RKO (cell line): ENCODE measurements around the gene IL25.
"Not testable (repeated sequence)": the region's sequence is repeated elsewhere in the genome, so short reads cannot be mapped to it uniquely, and the experiment has no call there.

Experiments
- DNase-seq: peaks from one replicate; pipeline ENCODE4 v3.0.0-alpha.2; 2016; ENCODE audit warnings: low spot score

Gene IL25

DNA sequence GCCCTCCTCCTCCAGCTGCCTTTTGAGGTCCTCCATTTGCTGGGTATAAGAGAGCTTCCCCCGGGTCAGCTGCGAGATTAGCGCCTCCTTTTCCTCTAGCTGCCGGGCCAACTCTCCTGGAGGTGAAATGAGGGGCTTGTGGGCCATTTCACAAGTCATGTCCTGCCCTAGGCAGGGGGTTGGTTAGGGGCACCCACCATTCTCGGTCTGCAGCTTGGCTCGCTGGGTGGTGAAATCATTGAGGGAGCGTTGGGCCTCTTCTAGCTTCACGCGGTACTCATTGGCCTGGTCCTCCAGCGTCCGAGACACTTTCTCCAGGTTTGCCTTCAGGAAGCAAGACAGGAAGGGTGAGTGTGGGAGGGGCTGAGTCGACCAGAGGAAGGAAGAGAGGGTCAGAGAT, 16.8 kb downstream of the IL25 start:
- DNase-seq: no peak

DNA sequence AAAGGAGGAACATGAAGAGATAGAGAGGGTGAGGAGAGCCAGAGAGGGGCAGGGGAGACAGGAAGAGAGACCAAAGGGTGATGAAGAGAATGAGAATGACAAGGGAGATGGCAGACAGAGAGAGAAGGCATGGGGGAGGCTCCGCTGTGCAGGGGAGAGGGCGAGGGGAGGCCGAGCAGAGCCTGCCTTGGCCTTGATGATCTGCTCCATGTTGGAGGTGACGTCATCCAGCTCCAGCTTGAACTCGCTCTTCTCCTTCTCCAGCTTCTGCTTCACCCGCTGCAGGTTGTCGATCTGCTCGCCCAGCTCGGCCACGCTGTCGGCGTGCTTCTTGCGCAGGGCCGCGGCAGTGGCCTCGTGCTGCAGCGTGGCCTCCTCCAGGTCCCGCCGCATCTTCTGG, 17.3 kb downstream of the IL25 start:
- DNase-seq: not testable (repeated sequence)

DNA sequence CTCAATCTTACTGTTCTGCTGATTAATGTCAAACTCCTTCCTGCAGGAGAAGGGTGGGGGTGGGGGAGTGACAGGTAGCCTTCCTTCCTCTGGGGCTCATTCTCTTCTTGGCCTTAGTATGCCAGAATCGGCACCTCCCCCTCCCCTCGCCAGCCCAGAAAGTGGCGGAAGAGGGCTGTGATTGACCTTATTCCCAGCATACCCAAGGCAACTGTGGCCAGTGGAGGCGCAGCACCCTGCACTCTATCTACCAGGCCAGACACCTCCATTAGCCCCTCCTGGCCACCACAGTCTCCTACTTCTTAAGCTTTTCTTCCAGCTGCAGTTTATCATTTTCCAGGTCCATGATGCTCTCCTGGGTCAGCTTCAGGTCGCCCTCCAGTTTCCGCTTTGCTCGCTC, 20.0 kb downstream of the IL25 start:
- no peak for DNase-seq

DNA sequence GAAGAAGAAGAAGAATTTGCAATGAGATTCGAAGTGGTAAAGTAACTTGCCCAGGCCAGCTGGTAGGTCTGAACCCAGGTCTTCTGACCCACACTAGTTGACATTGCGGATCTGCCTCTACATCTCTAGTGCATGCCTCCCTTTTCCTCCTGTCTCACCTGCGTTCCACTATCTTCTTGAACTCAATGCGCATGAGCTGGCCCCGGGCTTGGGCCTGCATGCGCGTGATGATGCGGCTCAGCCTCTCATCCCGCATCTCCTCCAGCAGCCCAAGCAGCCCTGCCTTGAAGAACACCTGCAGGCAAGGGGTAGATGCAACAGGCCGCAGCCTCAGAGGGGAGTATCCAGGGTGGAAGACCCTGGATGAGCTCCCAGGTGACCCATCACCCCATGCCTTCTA, 23.5 kb downstream of the IL25 start:
- no peak for DNase-seq

DNA sequence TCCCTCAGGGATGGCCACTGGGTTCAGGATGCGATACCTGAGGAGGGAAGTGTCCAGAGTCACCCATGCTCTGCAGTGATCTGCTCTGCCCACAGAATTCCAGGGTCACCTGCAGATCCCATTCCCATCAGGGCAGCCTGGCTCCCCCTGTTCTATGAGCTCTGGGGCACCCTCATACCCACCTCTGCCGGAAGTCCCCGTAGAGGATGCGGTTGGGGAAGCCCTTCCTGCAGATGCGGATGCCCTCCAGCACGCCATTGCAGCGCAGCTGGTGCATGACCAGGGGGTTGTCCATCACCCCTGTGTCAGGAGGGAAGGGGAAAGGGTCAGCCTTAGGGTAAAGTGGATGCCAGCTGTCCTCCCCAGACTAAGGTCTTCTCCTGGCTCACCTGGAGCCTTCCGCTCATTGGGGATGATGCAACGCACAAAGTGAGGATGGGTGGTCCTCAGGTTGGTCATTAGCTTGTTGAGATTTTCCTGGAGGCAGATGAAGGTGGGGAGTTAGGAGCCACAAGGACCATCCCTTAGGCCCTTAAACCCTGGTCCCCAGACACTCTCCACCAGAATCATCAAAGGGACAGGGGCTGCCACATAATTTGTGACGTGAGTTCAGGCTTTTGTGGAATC, 24.3 kb downstream of the IL25 start:
- no peak for DNase-seq

DNA sequence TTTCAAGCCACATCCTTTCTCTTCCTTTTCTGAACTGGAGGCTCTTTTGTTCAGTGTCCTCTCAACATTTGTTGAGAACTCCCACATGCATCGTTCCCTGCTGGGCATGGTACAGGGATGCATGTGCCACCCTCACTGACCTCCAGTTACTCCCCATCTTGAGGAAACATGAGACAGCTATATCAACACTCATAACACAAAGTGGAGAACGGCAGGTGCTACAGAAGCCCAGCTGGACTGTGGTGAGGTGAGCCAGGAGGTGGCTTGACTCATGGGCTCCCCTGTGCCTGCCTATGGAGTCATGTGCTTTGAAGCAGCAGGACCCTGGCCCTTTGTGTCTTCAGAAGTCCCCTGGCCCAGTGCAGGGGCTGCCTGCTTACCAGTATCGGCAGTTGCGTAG, 25.7 kb downstream of the IL25 start:
- DNase-seq: no peak

DNA sequence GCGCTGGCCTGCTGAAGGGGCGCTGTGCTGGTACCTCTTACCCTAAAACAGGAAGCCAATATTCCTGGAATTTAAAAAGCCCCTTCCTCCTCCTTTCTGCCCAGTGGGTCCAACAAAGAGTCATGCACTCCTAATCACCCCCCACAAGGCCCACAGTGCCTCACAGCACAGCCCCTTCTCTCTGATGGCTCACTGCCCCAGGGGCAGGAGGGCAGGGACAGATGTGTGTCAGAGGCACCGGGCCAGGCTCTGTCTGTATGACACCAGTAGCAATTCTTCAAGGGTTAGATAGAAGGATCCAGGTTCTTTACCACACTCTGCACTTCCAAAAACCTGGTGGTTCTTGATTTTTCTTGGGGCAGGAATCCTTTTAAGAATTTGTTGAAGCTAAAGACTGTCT, 26.5 kb downstream of the IL25 start:
- no peak for DNase-seq

DNA sequence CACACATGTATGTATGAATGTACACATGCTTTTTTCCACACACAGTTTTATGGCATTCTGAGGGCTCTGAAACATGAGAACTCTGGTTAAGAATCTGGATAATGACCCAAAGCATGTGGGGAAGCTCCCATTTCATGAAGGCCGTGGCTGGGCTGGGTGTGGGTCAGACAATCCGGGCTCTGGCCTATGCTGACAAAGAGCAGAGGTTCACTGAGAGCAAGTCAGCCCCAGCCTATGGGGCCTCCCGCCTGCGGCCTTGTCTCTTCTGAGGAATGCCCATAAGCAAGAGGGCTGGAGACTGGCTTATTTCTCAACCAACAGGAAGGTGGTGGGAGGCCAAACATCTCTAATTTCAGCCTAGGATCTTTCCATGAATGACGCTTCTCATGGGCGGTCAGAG, 27.0 kb downstream of the IL25 start:
- no peak for DNase-seq

DNA sequence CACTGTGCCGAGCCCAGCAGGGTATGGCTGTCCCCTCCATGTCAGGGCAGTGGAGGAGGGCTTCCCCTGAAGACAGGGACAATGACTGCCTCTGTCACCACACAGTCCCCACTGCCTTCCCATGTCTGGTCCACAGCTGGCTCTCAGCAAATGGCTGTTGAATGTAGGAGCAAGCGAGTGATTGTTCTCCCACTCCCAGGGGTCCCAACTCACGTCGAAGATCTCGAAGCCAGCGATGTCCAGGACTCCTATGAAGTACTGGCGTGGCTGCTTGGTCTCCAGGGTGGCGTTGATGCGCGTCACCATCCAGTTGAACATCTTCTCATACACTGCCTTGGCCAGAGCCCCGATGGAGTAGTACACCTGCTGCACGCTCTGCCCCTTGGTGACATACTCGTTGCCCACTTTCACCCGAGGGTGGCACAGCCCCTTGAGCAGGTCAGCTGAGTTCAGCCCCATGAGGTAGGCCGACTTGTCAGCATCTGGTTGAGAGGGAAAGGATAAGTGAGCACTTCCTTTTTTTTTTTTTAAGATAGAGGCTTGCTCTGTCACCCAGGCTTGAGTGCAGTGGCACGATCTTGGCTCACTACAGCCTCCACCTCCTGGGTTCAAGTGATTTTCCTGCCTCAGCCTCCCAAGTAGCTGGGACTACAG, 28.0 kb downstream of the IL25 start:
- not testable (repeated sequence) for DNase-seq

DNA sequence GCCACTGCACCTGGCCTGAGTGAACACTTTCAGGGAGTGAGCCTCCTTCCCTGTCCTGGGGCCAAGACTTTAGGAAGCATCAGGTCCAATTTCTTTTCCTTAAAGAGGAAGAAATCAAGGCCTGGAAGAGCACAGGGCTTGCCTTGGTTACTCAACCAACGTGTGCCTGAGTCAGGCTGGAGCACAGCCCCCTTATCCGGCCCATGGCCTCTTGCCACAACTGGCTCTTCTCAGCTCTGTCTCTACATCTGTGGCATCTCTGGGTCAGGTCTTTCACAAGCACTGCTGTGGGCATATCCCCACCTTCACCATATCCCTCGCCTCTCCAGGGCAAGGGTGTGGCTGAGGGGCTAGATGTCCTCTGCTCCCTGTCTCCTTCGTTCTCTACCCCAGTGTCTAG, 28.7 kb downstream of the IL25 start:
- no peak for DNase-seq

DNA sequence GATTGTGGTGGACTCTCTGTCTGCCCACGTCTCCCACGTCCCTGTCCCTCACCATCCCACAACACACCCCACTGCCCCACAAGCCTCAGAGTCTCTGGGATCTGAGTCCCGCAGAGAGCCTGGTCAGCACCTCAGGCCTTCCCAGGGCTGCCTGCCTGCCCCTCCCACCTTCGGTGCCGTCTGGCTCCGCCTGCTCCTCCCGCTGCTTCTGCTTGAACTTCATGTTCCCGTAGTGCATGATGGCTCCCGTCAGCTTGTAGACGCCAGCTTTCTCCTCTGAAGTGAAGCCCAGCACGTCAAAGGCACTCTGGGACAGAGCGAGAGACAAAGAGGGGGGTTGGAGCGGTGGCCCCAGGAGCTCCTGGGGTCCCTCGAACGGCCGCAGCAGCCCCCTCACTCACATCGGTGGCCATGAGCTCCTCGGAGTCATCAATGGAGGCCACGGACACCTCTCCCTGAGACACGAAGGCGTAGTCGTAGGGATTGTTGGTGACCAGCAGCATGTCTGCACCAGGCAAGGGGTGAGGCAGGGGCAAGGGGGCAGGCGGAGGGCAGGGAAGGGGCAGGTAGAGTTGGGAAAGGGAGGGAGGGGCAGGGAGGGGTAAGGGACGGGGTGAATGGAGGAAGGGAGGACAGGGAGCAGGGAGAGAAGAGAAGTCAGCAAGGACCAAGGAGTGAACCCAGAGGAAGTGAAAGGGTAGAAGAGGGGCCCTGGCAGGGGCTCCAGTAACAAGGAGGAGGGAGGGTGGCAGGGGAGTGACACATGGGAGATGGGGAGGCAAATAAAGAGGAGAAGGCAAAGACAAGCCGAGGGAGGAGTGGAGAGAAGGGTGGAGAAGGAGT, 29.9 kb downstream of the IL25 start:
- DNase-seq: no peak

DNA sequence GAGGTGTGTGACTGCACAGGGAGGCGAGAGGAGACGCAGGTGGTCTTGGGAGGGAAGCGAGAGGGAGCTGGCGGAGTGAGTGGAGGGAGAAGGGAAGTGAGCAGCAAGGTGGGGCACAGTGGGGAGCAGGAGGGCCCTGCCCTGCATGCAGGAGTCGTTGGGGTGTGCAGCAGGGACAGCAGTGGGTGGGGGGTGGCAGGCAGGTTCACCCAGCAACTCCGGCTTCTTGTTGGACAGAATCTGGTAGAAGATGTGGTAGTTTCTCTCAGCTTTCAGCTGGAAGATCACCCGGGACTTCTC, 30.5 kb downstream of the IL25 start:
- no peak for DNase-seq

DNA sequence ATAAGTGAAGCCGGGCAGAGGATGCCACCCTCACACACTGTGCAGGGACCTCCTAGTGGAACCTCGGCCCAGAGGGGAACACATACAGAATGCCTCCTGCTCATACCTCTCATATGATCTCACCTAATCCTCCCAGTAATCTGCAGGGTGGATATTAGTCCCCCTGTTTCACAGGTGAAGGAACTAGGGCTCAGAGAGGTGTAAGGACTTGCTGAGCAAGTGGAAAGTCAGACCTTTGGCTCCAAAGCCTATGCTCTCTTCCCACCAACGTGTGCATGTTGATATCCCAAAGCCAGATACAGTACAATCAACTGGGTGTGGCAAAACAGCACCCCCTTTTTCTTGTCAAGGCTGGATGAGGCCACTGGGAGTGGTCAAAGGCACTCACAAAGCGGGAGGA, 31.3 kb downstream of the IL25 start:
- DNase-seq: no peak

DNA sequence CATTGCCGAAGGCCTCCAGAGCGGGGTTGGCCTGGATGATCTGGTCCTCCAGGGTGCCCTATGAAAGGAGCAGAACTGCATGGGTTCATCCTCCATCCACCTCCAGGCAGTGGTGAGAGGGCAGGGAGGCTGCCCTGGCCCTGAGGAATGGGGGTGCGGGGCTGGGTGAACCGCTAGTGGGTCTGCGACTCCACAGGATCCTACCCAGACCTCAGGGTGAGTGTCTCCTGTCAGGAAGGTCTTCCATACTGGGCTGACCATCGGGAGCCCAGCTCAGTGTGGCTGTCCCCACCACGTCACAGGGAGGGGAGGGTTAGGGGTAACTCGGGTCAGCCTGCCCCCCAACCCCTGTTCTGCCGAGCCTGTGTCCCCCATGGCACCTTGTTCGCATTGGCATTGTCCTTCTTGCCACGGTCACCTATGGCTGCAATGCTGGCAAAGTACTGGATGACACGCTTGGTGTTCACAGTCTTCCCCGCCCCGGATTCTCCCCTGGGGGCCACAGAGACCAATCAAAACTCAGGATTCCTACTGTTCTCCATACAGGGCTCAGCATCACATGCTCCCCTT, 31.8 kb downstream of the IL25 start:
- DNase-seq: no peak

DNA sequence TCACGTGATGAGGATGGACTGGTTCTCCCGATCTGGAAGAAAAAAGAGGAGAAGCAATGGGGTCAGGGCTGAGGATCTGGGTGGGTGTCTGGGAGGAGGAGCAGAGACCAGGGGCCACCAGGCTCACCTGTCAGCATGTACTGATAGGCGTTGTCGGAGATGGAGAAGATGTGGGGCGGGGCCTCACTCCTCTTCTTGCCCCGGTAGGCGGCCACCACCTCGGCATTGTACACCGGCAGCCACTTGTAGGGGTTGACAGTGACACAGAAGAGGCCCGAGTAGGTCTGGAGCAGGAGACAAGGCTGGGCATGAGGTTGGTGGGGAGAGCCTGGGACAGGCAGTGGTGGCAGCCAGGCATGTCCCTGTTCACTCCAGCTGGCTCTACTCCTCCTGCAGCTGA, 32.5 kb downstream of the IL25 start:
- DNase-seq: no peak

DNA sequence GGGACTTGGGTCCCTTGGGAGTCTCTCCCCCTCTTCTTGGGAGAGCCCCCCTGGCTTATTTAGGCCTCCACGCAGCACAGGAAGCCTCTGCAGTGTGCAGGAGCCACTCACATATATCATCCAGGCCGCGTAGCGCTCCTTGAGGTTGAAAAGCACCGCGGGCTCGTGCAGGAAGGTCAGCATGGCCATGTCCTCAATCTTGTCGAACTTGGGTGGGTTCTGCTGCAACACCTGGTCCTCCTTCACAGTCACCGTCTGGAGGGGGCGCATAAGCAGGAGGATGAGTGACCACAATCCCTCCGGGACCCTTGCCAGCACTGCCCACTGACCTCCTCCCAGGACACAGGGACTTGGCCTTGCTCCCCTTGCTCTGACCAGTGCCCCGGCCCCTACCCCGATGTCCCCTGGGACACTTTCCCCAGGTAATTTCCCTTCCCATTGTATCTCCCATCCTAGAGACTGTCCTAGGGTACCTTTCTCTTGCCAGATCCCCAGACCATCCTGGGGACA, 33.0 kb downstream of the IL25 start:
- DNase-seq: no peak

DNA sequence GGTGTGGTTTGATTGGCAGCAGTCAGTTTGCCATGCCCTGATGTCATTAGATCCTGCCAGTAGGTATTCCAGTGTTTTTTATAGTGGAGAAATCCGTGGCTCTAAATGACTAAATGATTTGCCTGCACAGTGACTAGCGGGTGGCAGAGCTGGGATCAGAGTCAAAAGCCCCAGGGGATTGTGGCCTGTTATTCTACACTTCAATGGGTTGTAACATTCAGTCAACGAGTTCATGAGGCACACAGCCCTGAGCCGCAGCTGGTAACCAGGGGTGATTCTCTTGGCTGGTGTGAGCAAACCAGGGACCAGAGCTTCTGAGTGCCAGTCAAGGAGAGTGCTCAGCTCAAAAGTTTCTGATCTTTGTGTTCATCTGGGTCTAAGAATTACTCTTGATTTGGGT, 33.6 kb downstream of the IL25 start:
- DNase-seq: no peak

DNA sequence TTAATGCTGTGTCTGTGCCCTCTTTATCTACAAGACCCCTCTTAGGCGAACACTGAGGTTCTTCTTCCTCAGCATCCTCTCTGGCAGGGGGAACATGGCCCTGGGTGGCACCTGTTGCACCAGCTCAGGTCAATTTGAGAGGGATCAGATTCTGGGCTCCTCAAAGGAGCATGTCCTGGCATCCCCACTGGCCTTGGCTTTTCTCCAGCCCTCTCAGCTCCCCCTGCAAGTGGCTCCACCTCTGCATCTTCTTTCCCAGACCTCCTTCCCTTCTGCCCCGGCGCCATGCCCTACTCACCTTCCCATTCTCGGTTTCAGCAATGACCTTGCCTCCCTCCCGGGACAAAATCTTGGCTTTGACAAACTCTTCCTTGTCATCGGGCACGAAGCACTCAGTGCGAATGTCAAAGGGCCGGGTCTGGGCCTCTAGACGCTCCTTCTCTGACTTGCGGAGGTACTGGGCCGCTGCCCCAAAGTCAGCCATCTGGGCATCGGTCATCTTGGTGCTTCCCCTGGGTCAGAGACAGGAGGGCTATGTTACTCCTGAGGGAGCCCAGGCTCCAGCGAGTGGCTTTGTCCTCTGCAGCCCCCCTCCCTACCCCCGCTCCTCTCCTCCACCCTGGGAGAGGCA, 34.2 kb downstream of the IL25 start:
- no peak for DNase-seq

DNA sequence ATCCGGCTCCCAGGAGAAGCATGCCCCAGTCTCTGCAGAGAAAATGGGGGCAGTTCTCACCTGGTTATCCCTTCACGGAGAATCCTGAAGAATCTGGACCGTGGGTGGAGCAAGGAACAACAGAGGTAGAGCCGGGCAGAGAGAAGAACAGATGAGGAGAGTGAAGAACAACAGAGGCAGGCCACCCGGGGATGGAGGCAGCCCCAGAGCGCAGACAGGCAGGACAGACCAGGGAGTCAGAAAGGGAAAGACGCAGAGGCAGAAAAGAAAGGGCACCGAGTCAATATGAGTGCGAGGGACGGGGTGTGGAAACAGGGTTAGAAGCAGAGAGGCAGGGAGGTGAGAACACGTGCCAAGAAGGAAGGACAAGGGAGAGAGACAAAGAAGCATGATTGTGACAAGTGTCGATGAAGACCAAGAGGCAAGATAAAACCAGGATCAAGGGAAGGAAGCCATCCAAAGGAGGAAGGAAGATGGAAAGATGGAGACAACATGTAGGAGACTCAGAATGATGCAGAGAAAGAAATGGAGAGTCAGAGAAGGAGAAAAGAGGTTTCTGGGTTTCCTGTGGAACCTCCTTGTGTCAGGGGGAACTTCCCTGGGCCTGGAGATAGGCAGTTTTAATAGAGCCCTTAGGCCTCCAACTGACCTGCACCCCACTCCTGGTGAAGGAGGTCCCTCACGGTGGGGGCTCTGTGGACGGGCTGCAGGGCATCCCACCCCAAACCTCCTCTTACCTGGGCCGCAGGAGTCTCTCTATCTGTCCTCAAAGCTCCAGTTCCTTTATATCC, 35.1 kb downstream of the IL25 start, which contains the start of gene MYH6:
Gene MYH6 (minus strand): TSS at position 758 of the 791 bp plus-strand sequence. CDS start 1,050 bp downstream, outside the sequence.
- no peak for DNase-seq

DNA sequence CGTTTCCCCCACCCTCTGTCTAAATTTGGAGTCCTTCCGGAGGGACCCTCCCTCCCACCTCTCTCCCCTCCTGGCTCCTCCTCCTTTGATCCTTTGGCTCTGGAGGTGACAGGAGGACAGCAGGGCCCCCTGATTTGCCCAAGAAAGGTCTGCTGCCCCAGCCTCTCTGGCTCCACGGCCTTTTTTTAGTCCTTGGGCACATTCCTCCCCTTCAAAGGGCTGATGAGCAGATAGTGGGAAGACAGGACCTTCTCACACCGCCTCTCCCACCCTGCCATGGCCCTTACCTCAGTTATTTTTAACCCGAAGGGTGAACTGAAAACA, 35.7 kb downstream of the IL25 start:
- DNase-seq: no peak

DNA sequence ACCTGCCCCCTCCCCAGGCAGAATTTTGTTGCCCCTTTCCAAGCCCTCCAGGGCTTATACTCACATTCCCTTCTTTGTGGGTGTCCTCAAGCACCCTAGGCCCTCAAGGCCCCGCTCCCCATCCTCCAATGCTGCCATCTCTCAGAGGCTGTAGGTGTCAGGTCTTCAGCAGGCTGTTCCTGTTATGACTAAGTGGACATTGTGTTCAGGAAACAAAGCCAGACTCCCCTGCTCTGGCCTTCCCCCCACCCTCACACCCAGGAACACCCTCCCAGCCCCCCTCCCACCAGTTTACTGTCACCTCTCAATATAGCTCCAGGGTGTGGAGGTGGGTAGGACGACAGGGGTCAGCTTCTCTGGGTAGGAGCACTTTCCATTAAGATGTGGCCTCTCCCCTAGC, 36.9 kb downstream of the IL25 start:
- DNase-seq: no peak
